Suppressor macrophage treated with lipopolysaccharide for 1 hour (primary cell): ENCODE results near the gene MED26.

Experiments
- DNase-seq, 3 donors: peaks; one replicate each; pipeline ENCODE4 v3.0.0-alpha.2; 2020 to 2022

The MED26 gene

GRCh38 chr19:16650821-16651220 lies 22.8 kb upstream of the MED26 start:
- DNase-seq: no peak

GRCh38 chr19:16649734-16650133 lies 21.7 kb upstream of the MED26 start:
- no peak for DNase-seq

GRCh38 chr19:16645140-16645539 lies 17.1 kb upstream of the MED26 start:
- no peak for DNase-seq

- no peak for DNase-seq
Observed at GRCh38 chr19:16641695-16642094, 13.7 kb upstream of the MED26 start.

- DNase-seq: no peak
Observed at GRCh38 chr19:16640951-16641350, 12.9 kb upstream of the MED26 start.

GRCh38 chr19:16638666-16639065 lies 10.7 kb upstream of the MED26 start:
- no peak for DNase-seq

GRCh38 chr19:16637535-16637934 lies 9.5 kb upstream of the MED26 start:
- DNase-seq: no peak

GRCh38 chr19:16631465-16631864 lies 3.5 kb upstream of the MED26 start:
- DNase-seq: no peak

- DNase-seq: no peak
Observed at GRCh38 chr19:16628984-16629691, 1.1 kb upstream of the MED26 start.

- no peak for DNase-seq
Observed at GRCh38 chr19:16627928-16628182, 149 bp downstream of the MED26 start.

GRCh38 chr19:16627193-16627927 lies 644 bp downstream of the MED26 start:
- peak; percentile 22 to 36 (median 32) for DNase-seq

GRCh38 chr19:16626796-16627192 lies 1.2 kb downstream of the MED26 start:
- peak in 1 of 3 donors; percentile 37 for DNase-seq

- no peak for DNase-seq
Observed at GRCh38 chr19:16625163-16625958, 2.6 kb downstream of the MED26 start.

GRCh38 chr19:16624236-16624635 lies 3.8 kb downstream of the MED26 start:
- DNase-seq: no peak

GRCh38 chr19:16623576-16623975 lies 4.4 kb downstream of the MED26 start:
- no peak for DNase-seq

GRCh38 chr19:16623066-16623465 lies 4.9 kb downstream of the MED26 start:
- no peak for DNase-seq

- no peak for DNase-seq
Observed at GRCh38 chr19:16621165-16621800, 6.7 kb downstream of the MED26 start.

GRCh38 chr19:16620584-16620983 lies 7.4 kb downstream of the MED26 start:
- DNase-seq: no peak

- DNase-seq: no peak
Observed at GRCh38 chr19:16620018-16620417, 8.0 kb downstream of the MED26 start.

- no peak for DNase-seq
Observed at GRCh38 chr19:16619457-16619856, 8.5 kb downstream of the MED26 start.

- no peak for DNase-seq
Observed at GRCh38 chr19:16618248-16618647, 9.8 kb downstream of the MED26 start.

GRCh38 chr19:16615808-16616207 lies 12.2 kb downstream of the MED26 start:
- no peak for DNase-seq

GRCh38 chr19:16614941-16615340 lies 13.1 kb downstream of the MED26 start:
- DNase-seq: no peak

- no peak for DNase-seq
Observed at GRCh38 chr19:16613841-16614240, 14.2 kb downstream of the MED26 start.
